ENCODE data around the gene CCL5. TPM values are rescaled to one million over a fixed set of nuclear protein-coding genes. Genes with fewer than 3 reads are reported as not detected.

CCL5 gene
- polyA plus RNA-seq, 1 of the 3 experiments (the other 2 are of a cell fraction) = 0.23 TPM

DNA sequence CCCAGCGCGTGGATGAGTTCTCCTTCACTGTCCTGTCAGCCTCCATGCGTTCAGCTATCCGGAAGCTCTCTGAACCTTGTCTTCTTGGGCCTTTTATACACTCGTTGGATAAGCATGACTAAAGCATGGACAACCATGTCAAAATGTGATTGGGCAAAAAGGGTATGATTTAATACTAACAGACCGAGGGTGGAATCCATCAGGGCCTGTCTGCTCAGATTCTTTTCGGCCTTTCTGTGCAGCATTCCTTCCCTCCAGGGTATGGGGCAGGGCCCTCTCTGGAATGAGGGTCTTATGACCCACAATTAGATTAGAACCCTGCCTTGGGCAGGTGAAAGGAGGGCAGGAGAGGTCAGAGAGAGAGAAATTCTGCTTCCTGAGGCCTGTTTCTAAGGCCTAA is 14.0 kb upstream of the CCL5 start (continued):
- TF ChIP-seq FOSL2 (IDR thresholded peaks at IDR 0.05; ENCODE audit: borderline replicate concordance, low read depth) (no peak), EP300 (IDR thresholded peaks at IDR 0.05; ENCODE audit: borderline replicate concordance in 1 of 2, low read depth in 1 of 2, low read length in 1 of 2) (no peak), JUND (IDR thresholded peaks at IDR 0.05) (no peak)

DNA sequence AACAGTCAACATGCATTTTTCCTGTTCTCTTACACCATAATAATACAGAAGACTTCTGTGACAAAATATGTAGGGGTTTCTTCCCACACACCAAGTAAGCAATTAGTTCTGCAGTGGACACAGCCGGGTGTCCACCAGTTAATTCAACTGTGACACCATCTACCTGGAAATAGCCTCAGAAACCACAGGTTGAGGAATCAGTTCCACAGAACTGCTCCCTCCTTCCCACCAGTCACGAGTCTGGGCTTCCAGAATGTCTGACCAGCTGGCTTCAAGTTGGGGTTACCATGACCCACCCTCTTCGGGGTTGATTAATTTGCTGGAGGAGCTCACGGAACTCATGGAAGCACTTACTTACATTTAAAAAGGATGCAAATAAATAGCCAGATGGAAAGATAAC is 13.6 kb upstream of the CCL5 start:
- H3K36me3 ChIP-seq (replicated peaks in 1 of 2; ENCODE audit: control insufficient read depth in 1 of 2, insufficient read depth in 2 of 2, low read length in 1 of 2) = no peaks in the 10 kb centered on the region
- no peaks in the 10 kb centered on the region for H3K9me3 ChIP-seq
- no peak overlapping the region for H3K4me3 ChIP-seq (ENCODE audit: low read depth in 2 of 2, low read length in 1 of 2)
- ChIA-PET CTCF (interaction anchor here (0.8 kb wide), 1 partner anchor 129 kb away, joined by 3 read pairs; no protein-coding TSS in a partner anchor), POLR2A (no interaction called here)
- no peak overlapping the region for H3K9ac ChIP-seq
- whole genome bisulfite sequencing (ENCODE audit: low lambda C conversion rate) = 87% methylated on average over 4 of the region's 4 CpGs
- H3K27ac ChIP-seq (ENCODE audit: low read depth in 2 of 2, low read length in 1 of 2) = no peak overlapping the region
- no peaks in the 10 kb centered on the region for H3F3A ChIP-seq (replicated peaks; ENCODE audit: insufficient read depth)
- H3K4me2 ChIP-seq = no peak overlapping the region
- no peaks in the 10 kb centered on the region for H3K9me2 ChIP-seq
- peaks cover 4 to 8% of the 10 kb centered on the region in 2 experiments; a peak in 2 of 4 replicates for H3K4me1 ChIP-seq (ENCODE audit: control insufficient read depth in 1 of 2, insufficient read depth in 2 of 2, low read depth in 1 of 2, low read length in 1 of 2)
- TF ChIP-seq, protein P1, sequence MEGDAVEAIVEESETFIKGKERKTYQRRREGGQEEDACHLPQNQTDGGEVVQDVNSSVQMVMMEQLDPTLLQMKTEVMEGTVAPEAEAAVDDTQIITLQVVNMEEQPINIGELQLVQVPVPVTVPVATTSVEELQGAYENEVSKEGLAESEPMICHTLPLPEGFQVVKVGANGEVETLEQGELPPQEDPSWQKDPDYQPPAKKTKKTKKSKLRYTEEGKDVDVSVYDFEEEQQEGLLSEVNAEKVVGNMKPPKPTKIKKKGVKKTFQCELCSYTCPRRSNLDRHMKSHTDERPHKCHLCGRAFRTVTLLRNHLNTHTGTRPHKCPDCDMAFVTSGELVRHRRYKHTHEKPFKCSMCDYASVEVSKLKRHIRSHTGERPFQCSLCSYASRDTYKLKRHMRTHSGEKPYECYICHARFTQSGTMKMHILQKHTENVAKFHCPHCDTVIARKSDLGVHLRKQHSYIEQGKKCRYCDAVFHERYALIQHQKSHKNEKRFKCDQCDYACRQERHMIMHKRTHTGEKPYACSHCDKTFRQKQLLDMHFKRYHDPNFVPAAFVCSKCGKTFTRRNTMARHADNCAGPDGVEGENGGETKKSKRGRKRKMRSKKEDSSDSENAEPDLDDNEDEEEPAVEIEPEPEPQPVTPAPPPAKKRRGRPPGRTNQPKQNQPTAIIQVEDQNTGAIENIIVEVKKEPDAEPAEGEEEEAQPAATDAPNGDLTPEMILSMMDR (IDR thresholded peaks at IDR 0.05) = no peak
- TF ChIP-seq NFIC (IDR thresholded peaks at IDR 0.05; ENCODE audit: borderline replicate concordance) = no peak
- TF ChIP-seq EP300 (IDR thresholded peaks at IDR 0.05; ENCODE audit: borderline replicate concordance in 1 of 2, low read depth in 1 of 2, low read length in 1 of 2) = no peak
- no peak for TF ChIP-seq JUND (IDR thresholded peaks at IDR 0.05)
- no peak for TF ChIP-seq SIN3A (IDR thresholded peaks at IDR 0.05; ENCODE audit: borderline replicate concordance, low read depth, low read length)
- TF ChIP-seq ELF1 (IDR thresholded peaks at IDR 0.05) = no peak
- TF ChIP-seq EZH2phosphoT487 (IDR thresholded peaks at IDR 0.05; ENCODE audit: borderline replicate concordance, low read depth) = no peak
- TF ChIP-seq CHD2 (IDR thresholded peaks at IDR 0.05; ENCODE audit: low read length, partially characterized antibody) = no peak
- TF ChIP-seq RCOR1 (IDR thresholded peaks at IDR 0.05; ENCODE audit: low read length) = no peak
- TF ChIP-seq TCF12 (IDR thresholded peaks at IDR 0.05) = no peak
- TF ChIP-seq, protein P2, sequence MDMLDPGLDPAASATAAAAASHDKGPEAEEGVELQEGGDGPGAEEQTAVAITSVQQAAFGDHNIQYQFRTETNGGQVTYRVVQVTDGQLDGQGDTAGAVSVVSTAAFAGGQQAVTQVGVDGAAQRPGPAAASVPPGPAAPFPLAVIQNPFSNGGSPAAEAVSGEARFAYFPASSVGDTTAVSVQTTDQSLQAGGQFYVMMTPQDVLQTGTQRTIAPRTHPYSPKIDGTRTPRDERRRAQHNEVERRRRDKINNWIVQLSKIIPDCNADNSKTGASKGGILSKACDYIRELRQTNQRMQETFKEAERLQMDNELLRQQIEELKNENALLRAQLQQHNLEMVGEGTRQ (IDR thresholded peaks at IDR 0.05; ENCODE audit: borderline replicate concordance, low read depth, low read length) = no peak
- no peak for TF ChIP-seq TAF1 (IDR thresholded peaks at IDR 0.05; ENCODE audit: borderline replicate concordance, low read depth, low read length)
- TF ChIP-seq TEAD4 (IDR thresholded peaks at IDR 0.05; ENCODE audit: borderline replicate concordance, insufficient read depth) = no peak
- H2AFZ ChIP-seq (ENCODE audit: low read depth) = no peak overlapping the region
- no peaks in the 10 kb centered on the region for H3K79me2 ChIP-seq (ENCODE audit: insufficient read depth)
- H4K20me1 ChIP-seq (ENCODE audit: insufficient read depth) = no peaks in the 10 kb centered on the region
- DNase-seq = no peak
- no peaks in the 10 kb centered on the region for H3K27me3 ChIP-seq (ENCODE audit: insufficient read depth)

All from SK-N-SH (cell line).